Right atrium auricular region (tissue), 2 donors: ENCODE results near the gene GABPA. TPM values are rescaled to one million over a fixed set of nuclear protein-coding genes. Genes with fewer than 3 reads are reported as not detected.

Experiments used
- DNase-seq: peaks from one replicate; pipeline ENCODE4 v3.0.0-alpha.2; 2019; ENCODE audit warnings: low spot score
- H3K27ac ChIP-seq, 2 donors: fragments of 200-600 bp; sonication (generic); 1 replicate in 1 of 2; 2 replicates in 1 of 2; pipeline ENCODE4 v1.5.1; 2016 to 2019
- H3K27me3 ChIP-seq, 2 donors: fragments of 200-600 bp; sonication (generic); one replicate each; pipeline versions ENCODE4 v1.5.1 to v1.6.0; 2017 to 2019
- H3K36me3 ChIP-seq: fragments of 200-600 bp; sonication (generic); one replicate; pipeline ENCODE4 v1.5.1; 2016
- H3K4me1 ChIP-seq, 2 donors: fragments of 200-600 bp; sonication (generic); one replicate each; pipeline versions ENCODE4 v1.5.1 to v1.6.0; 2017 to 2019
- H3K4me3 ChIP-seq, 2 donors: fragments of 200-600 bp; sonication (generic); 1 replicate in 1 of 2; 2 replicates in 1 of 2; pipeline ENCODE4 v1.5.1; 2017 to 2019; ENCODE audit warnings: mild to moderate bottlenecking in 1 of 2, moderate library complexity in 1 of 2
- H3K9me3 ChIP-seq, 2 donors: fragments of 200-600 bp; sonication (generic); one replicate each; pipeline ENCODE4 v1.5.1; 2019
- CTCF ChIP-seq, 2 donors: fragments of 200-600 bp; sonication (generic); IDR thresholded peaks; one replicate each; pipeline ENCODE4 v1.5.1; 2019; ENCODE audit warnings: antibody characterized with exemption in 2 of 2
- total RNA-seq, 2 donors: library from RNA; depleted of rRNA; stranded (reverse); fragments of >200 nt; gene quantifications; one replicate each; pipeline ENCODE4 v1.1.0, GENCODE V29; 2016

GABPA gene
- total RNA-seq, 2 donors from 2014 or later, result 13.9 to 18.1 TPM

- no peak for DNase-seq
- no peaks in the 10 kb centered on the region for H3K9me3 ChIP-seq
- TF ChIP-seq CTCF (IDR thresholded peaks at IDR 0.05), result peak in 1 of 2 donors; percentile 55
- H3K4me3 ChIP-seq, result peak overlapping the region; percentile 22 to 40
- peaks cover 0 to 6% of the 10 kb centered on the region in 2 donors for H3K4me1 ChIP-seq
- H3K27ac ChIP-seq, result no peak overlapping the region
- H3K27me3 ChIP-seq, result no peaks in the 10 kb centered on the region
- no peaks in the 10 kb centered on the region for H3K36me3 ChIP-seq
Measured at GRCh38 chr21:25790122-25790877, 55.5 kb downstream of the GABPA start.

GRCh38 chr21:25790878-25791204 lies 56.1 kb downstream of the GABPA start:
- Histone ChIP-seq H3K27me3 (no peaks in the 10 kb centered on the region), H3K4me1 (peaks cover 0 to 6% of the 10 kb centered on the region in 2 donors), H3K4me3 (peak overlapping the region in 1 of 2 donors; percentile 40), H3K9me3 (no peaks in the 10 kb centered on the region), H3K27ac (no peak overlapping the region), H3K36me3 (no peaks in the 10 kb centered on the region)
- DNase-seq, result no peak
- TF ChIP-seq CTCF (IDR thresholded peaks at IDR 0.05), result no peak

DNA sequence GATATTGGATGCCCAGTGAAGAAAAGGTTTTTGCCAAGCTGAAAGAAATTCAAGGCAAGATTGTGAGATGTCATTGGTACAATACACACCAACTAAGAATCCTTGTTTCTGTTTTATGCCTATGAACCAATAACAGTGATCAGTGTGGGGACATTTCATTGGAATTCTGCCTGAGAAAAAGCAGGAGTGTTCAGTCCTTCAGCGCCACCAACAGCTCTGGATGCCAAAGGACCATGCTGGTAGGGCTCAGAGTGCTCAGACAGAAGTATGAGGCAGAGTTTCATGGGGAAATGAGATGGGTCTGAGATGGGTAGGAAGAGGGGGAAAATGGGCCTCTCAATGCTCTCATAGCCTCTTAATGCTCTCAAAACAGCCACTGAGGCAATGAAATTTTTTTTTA lies 56.5 kb downstream of the GABPA start:
- Histone ChIP-seq H3K36me3 (no peaks in the 10 kb centered on the region), H3K4me3 (no peak overlapping the region), H3K9me3 (no peaks in the 10 kb centered on the region), H3K27ac (no peak overlapping the region), H3K4me1 (peaks cover 0 to 6% of the 10 kb centered on the region in 2 donors), H3K27me3 (no peaks in the 10 kb centered on the region)
- no peak for DNase-seq
- no peak for TF ChIP-seq CTCF (IDR thresholded peaks at IDR 0.05)

- Histone ChIP-seq H3K4me1 (no peaks in the 10 kb centered on the region), H3K4me3 (no peak overlapping the region), H3K27ac (no peak overlapping the region), H3K9me3 (no peaks in the 10 kb centered on the region), H3K27me3 (no peaks in the 10 kb centered on the region), H3K36me3 (no peaks in the 10 kb centered on the region)
- peak; percentile 93 to 98 for TF ChIP-seq CTCF (IDR thresholded peaks at IDR 0.05)
- peak; percentile 83 for DNase-seq
Measured at GRCh38 chr21:25801217-25802014, 66.6 kb downstream of the GABPA start.

GRCh38 chr21:25806060-25806459 lies 71.3 kb downstream of the GABPA start:
- Histone ChIP-seq H3K36me3 (no peaks in the 10 kb centered on the region), H3K4me1 (no peaks in the 10 kb centered on the region), H3K4me3 (no peak overlapping the region), H3K27me3 (no peaks in the 10 kb centered on the region), H3K27ac (no peak overlapping the region), H3K9me3 (no peaks in the 10 kb centered on the region)
- DNase-seq, result no peak
- no peak for TF ChIP-seq CTCF (IDR thresholded peaks at IDR 0.05)
